Embryonic facial prominence (tissue), 1 donor: Measurements from ENCODE around the gene GABRA4.

Source experiments
- DNase-seq: peaks from one replicate; pipeline ENCODE4 v3.0.0-alpha.2; 2016; ENCODE audit errors: extremely low spot score

Gene GABRA4

GRCh38 chr4:46927201-46927600, 66.2 kb downstream of the GABRA4 start:
- no peak for DNase-seq

GRCh38 chr4:46924789-46925529, 68.4 kb downstream of the GABRA4 start:
- DNase-seq, result no peak

GRCh38 chr4:46922205-46922604, 71.2 kb downstream of the GABRA4 start:
- DNase-seq, result no peak

GRCh38 chr4:46909078-46909477, 84.3 kb downstream of the GABRA4 start, which contains the start of gene COX7B2:
Gene COX7B2, minus strand, starts transcription at chr4:46909245. Its CDS starts 174,053 bp downstream, at chr4:46735192.
- no peak for DNase-seq

GRCh38 chr4:46908148-46908547, 85.2 kb downstream of the GABRA4 start:
- no peak for DNase-seq

GRCh38 chr4:46900082-46900481, 93.3 kb downstream of the GABRA4 start:
- DNase-seq, result no peak

- no peak for DNase-seq
These were observed 98.6 kb downstream of the GABRA4 start for GRCh38 chr4:46894826-46895225.

GRCh38 chr4:46890056-46890455, 103.3 kb downstream of the GABRA4 start:
- no peak for DNase-seq

GRCh38 chr4:46889410-46889809, 104.0 kb downstream of the GABRA4 start:
- DNase-seq, result no peak

- DNase-seq, result no peak
These were observed 106.7 kb downstream of the GABRA4 start for GRCh38 chr4:46886711-46887110.

- no peak for DNase-seq
These were observed 114.7 kb downstream of the GABRA4 start for GRCh38 chr4:46878641-46879040.

GRCh38 chr4:46874811-46875210, 118.6 kb downstream of the GABRA4 start:
- DNase-seq, result no peak

GRCh38 chr4:46870411-46870810, 123.0 kb downstream of the GABRA4 start:
- no peak for DNase-seq
